DOHH2 (cell line): ENCODE results near the gene PHYKPL.

Experiments
- H3F3A ChIP-seq: fragments of 200-600 bp; sonication (generic), shearing (Covaris generic); 2 replicates; pipeline ENCODE4 v1.6.0; 2016; ENCODE audit warnings: antibody characterized with exemption, mild to moderate bottlenecking; ENCODE audit not compliant: control insufficient read depth, insufficient read depth
- H3K27ac ChIP-seq: fragments of 200-600 bp; sonication (generic); 2 replicates; pipeline ENCODE4 v1.5.1; 2014; ENCODE audit warnings: low read depth, mild to moderate bottlenecking, low read length, moderate library complexity
- H3K27me3 ChIP-seq: fragments of 200-600 bp; sonication (generic); 2 replicates; pipeline ENCODE4 v1.6.1; 2014; ENCODE audit warnings: mild to moderate bottlenecking, low read length, mixed read lengths; ENCODE audit not compliant: control insufficient read depth
- H3K36me3 ChIP-seq: fragments of 200-600 bp; sonication (generic); 2 replicates; pipeline ENCODE4 v1.6.1; 2014; ENCODE audit warnings: mild to moderate bottlenecking, low read length, moderate library complexity, mixed read lengths; ENCODE audit not compliant: control insufficient read depth
- H3K4me1 ChIP-seq: fragments of 200-600 bp; sonication (generic); 2 replicates; pipeline ENCODE4 v1.6.1; 2014; ENCODE audit warnings: mild to moderate bottlenecking, low read length, mixed read lengths; ENCODE audit not compliant: control insufficient read depth
- H3K4me2 ChIP-seq: fragments of 200-600 bp; sonication (generic); 2 replicates; pipeline ENCODE4 v1.6.0; 2014; ENCODE audit warnings: mild to moderate bottlenecking, low read length, moderate library complexity
- H3K4me3 ChIP-seq: fragments of 200-600 bp; sonication (generic); 2 replicates; pipeline ENCODE4 v1.5.1; 2014; ENCODE audit warnings: mild to moderate bottlenecking, low read length, mixed read lengths
- H3K79me2 ChIP-seq: fragments of 200-600 bp; sonication (generic); 2 replicates; pipeline ENCODE4 v1.6.1; 2014; ENCODE audit warnings: mild to moderate bottlenecking, low read length, mixed read lengths; ENCODE audit not compliant: control insufficient read depth
- H3K9me2 ChIP-seq: fragments of 200-600 bp; sonication (generic); replicated peaks from 2 replicates; pipeline ENCODE4 v1.6.1; 2014; ENCODE audit warnings: mild to moderate bottlenecking, low read length, mixed read lengths; ENCODE audit not compliant: control insufficient read depth
- H3K9me3 ChIP-seq: fragments of 200-600 bp; sonication (generic); 2 replicates; pipeline ENCODE4 v1.6.1; 2014; ENCODE audit warnings: antibody characterized with exemption, low read length, mixed read lengths; ENCODE audit not compliant: control insufficient read depth, insufficient read depth
- H4K20me1 ChIP-seq: fragments of 200-600 bp; sonication (generic); 2 replicates; pipeline ENCODE4 v1.6.0; 2014; ENCODE audit warnings: low read depth, mild to moderate bottlenecking, antibody characterized with exemption, low read length, moderate library complexity; ENCODE audit not compliant: control insufficient read depth, insufficient read depth
- CTCF ChIP-seq: fragments of 200-600 bp; sonication (generic); IDR thresholded peaks from one replicate; pipeline ENCODE4 v1.5.1; 2014; ENCODE audit warnings: antibody characterized with exemption, mild to moderate bottlenecking, low read depth, low read length; ENCODE audit not compliant: poor library complexity, severe bottlenecking
- EZH2phosphoT487 ChIP-seq: fragments of 200-600 bp; sonication (generic); IDR thresholded peaks from 2 replicates; pipeline ENCODE4 v1.6.1; 2017; ENCODE audit warnings: borderline replicate concordance, mild to moderate bottlenecking, antibody characterized with exemption, low read length, moderate library complexity, mixed read lengths

Gene PHYKPL

GRCh38 chr5:178191661-178192060 lies 40.9 kb downstream of the PHYKPL start:
- TF ChIP-seq EZH2phosphoT487: no peak
- no peak for TF ChIP-seq CTCF
- Histone ChIP-seq H3K79me2 (no peaks in the 10 kb centered on the region), H3K27ac (no peak overlapping the region), H3K4me2 (no peak overlapping the region), H3K4me1 (peaks cover 4% of the 10 kb centered on the region; the same call in 1 of the 2 replicates), H3K27me3 (peaks cover 31% of the 10 kb centered on the region), H4K20me1 (no peaks in the 10 kb centered on the region), H3F3A (no peaks in the 10 kb centered on the region), H3K36me3 (no peaks in the 10 kb centered on the region), H3K9me3 (no peaks in the 10 kb centered on the region), H3K4me3 (no peak overlapping the region), H3K9me2 (no peaks in the 10 kb centered on the region)

GRCh38 chr5:178189433-178189832 lies 43.2 kb downstream of the PHYKPL start:
- H3K9me2 ChIP-seq: no peaks in the 10 kb centered on the region

GRCh38 chr5:178187014-178187413 lies 45.6 kb downstream of the PHYKPL start, which contains the start of gene GMCL2:
GMCL2 (minus strand) TSS chr5:178187371; CDS start chr5:178187299, 72 bp downstream.
- H3K9me2 ChIP-seq: no peaks in the 10 kb centered on the region
- H3K4me2 ChIP-seq: no peak within 1 kb of the TSS
- no peaks in the 10 kb centered on the region for H4K20me1 ChIP-seq
- H3K4me1 ChIP-seq: peaks cover 7% of the 10 kb centered on the region
- no peaks in the 10 kb centered on the region for H3K36me3 ChIP-seq
- H3K9me3 ChIP-seq: no peaks in the 10 kb centered on the region
- peaks cover 6% of the 10 kb centered on the region; the same call in 1 of the 2 replicates for H3K27me3 ChIP-seq
- 0 out of 2 replicates have a peak, but pooled peaks cover 2% of the 10 kb centered on the region for H3F3A ChIP-seq
- no peak within 1 kb of the TSS for H3K27ac ChIP-seq
- H3K79me2 ChIP-seq: no peaks in the 10 kb centered on the region
- H3K4me3 ChIP-seq: no peak within 1 kb of the TSS
- TF ChIP-seq EZH2phosphoT487 (no peak), CTCF (no peak)

More at GRCh38 chr5:178189433-178189832, 43.2 kb downstream of the PHYKPL start:
- Histone ChIP-seq H3K4me3 (no peak overlapping the region), H3K27ac (no peak overlapping the region), H3K36me3 (no peaks in the 10 kb centered on the region), H4K20me1 (no peaks in the 10 kb centered on the region), H3K79me2 (no peaks in the 10 kb centered on the region), H3F3A (0 out of 2 replicates have a peak, but pooled peaks cover 2% of the 10 kb centered on the region), H3K4me1 (peaks cover 4% of the 10 kb centered on the region; the same call in 1 of the 2 replicates), H3K4me2 (no peak overlapping the region), H3K9me3 (no peaks in the 10 kb centered on the region), H3K27me3 (peaks cover 20% of the 10 kb centered on the region)
- TF ChIP-seq EZH2phosphoT487: no peak
- no peak for TF ChIP-seq CTCF
